GM12874 (cell line): ENCODE results near the gene KIAA1958.

Source experiments
- CTCF ChIP-seq: IDR thresholded peaks from 2 replicates; pipeline ENCODE4 v1.5.1; 2011; ENCODE audit warnings: low read depth, mild to moderate bottlenecking, control low read depth, low read length, moderate library complexity; ENCODE audit not compliant: insufficient read depth

Gene KIAA1958

DNA sequence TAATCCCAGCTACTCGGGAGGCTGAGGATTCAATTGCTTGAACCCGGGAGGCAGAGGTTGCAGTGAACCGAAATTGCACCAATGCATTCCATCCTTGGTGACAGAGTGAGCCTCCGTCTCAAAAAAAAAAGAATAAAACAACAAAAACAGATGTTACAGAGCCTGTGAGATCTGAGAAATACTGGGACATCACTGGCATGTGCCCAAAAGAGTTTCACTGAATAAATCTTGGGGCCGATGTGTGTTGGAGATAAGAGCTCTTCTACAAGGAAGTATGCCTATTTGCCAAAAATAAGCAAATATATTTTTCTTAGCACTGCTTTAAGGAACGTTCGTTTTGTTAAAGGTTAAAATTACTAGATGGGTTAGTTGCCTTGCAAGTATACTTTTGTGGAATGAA, 55.1 kb downstream of the KIAA1958 start:
- TF ChIP-seq CTCF, result no peak

DNA sequence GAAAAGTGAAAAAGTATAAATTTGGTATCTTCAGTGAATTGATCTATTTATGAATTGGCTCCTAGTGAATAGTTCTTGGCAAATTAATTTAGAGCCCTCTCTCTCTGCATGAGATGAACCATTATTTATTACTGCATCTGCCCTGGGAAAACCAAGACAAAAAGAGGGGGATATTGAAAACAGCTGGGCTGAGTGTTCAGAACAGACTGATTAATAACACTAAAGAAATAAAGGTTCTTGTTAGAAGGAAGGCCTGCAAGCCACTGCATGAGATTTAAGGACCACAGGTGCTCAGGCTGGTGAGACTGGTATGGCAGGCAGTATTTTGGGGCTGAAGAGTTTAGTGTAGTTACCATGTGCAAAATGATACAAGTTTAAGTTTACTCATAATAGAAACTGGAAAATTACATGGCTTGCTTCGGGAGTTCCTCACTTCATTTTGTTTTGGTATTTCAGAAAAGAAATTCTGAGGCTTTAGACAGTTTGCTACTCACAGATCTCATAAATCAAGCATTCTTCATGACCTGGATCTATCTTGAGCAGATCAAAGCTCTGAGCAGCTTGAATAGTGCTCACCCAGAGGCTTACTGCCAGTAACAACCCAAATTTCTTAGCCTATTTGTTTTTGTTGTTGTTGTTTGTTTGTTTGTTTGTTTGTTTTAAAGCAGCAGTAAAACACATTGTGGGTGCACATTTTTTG, 56.1 kb downstream of the KIAA1958 start:
- TF ChIP-seq CTCF, result no peak

- no peak for TF ChIP-seq CTCF
Measured at GRCh38 chr9:112544477-112544876, 57.9 kb downstream of the KIAA1958 start.

DNA sequence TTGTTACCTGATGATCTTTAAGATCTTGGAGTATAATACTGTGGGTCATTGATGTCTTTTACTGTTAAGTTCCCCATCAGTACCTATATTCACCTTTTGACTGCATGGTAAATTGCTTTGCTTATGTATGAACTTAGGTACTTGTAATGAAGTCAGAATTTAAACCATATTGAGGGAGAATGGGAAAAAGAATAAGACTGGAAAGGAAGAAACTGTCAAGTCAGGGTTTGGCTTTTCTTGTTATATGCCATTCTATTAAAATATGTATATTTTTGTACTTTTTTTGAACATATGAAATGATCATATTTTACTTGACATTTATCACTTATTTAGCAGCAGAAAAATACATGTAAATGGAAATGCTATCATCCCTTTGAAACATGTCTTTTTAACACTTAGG, 58.6 kb downstream of the KIAA1958 start:
- TF ChIP-seq CTCF, result no peak

DNA sequence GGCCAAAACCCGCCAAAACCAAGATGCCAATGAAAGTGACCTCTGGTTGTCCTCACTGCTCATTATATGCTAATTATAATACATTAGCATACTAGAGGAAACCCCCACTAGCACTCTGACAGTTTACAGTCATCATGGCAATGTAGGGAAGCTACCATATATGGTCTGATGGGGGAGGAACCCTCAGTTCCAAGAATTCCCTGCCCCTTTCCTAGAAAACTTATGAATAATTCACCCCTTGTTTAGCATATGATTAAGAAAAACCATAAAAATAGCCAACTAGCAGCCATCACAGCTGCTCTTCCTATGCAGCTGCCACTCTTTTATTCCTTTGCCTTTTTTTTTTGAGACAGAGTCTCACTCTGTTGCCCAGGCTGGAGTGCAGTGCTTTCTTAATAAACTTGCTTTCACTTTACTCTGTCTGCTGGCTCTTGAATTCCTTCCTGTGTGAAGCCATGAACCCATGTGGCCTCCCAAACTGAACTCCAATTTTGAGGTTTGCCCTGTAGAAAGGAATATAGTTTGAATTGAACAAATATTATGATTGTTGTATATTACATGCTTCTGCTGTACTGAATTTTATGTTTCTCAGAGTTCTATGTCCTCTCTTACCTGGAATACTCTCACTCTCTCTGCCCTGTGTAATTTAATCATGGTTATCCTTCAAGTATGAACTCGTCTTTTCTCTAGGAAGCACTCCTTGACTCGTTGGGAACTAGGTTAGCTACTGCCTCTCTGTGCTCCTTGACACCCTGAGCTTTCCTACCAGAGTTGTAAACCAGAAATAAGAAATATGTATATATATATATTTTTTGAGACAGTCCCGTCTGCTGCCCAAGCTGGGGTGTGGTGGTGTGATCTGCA, 59.8 kb downstream of the KIAA1958 start:
- TF ChIP-seq CTCF, result no peak

- no peak for TF ChIP-seq CTCF
Measured at GRCh38 chr9:112548051-112548440, 61.4 kb downstream of the KIAA1958 start.

GRCh38 chr9:112548836-112549595, 62.4 kb downstream of the KIAA1958 start:
- TF ChIP-seq CTCF, result no peak
